ENCODE results near the gene COL13A1. TPM values are rescaled to one million over a fixed set of nuclear protein-coding genes. Genes with fewer than 3 reads are reported as not detected.

COL13A1 gene
- total and polyA plus RNA-seq, 2 experiments from 2014 or later: 5.2 to 8.6 TPM

DNA sequence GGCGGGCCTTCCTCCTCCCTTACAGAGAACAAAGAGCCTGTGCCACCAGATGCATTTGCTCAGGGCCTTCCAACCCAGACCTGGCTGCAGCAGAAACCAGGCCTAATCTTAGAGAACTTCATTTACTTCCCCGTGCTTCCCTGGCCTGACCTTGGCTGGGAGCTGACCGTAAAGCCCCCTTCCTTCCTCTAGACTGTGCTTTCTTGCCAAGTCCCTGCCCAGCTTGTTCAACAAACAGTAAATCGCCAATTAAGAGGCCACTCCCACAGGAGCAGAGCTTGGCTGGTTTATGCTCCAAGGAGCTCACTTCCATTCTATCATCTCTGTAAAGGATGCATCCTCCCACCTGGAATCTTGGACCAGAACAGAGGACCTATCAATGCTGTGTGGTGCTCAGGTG lies 110.9 kb downstream of the COL13A1 start:
- Histone ChIP-seq H3K4me2 (no peak overlapping the region), H3K9me2 (ENCODE audit: insufficient read depth) (peaks cover 5% of the 10 kb centered on the region; the same call in 1 of the 2 replicates), H3K4me3 (no peak overlapping the region), H4K20me1 (replicated peaks; ENCODE audit: insufficient read depth) (no peaks in the 10 kb centered on the region), H3K36me3 (ENCODE audit: insufficient read depth) (no peaks in the 10 kb centered on the region), H3K27me3 (ENCODE audit: insufficient read depth) (no peaks in the 10 kb centered on the region), H2AFZ (no peak overlapping the region), H3K27ac (ENCODE audit: low read depth) (no peak overlapping the region), H3K79me2 (replicated peaks; ENCODE audit: insufficient read depth) (no peaks in the 10 kb centered on the region), H3K4me1 (ENCODE audit: insufficient read depth) (no peaks in the 10 kb centered on the region; the same call in 1 of the 2 replicates), H3F3A (replicated peaks; ENCODE audit: low read depth) (no peaks in the 10 kb centered on the region)
- no peaks in the 10 kb centered on the region for H3K36me3 Mint-ChIP-seq (ENCODE audit: low read depth)
- TF ChIP-seq, protein P1, sequence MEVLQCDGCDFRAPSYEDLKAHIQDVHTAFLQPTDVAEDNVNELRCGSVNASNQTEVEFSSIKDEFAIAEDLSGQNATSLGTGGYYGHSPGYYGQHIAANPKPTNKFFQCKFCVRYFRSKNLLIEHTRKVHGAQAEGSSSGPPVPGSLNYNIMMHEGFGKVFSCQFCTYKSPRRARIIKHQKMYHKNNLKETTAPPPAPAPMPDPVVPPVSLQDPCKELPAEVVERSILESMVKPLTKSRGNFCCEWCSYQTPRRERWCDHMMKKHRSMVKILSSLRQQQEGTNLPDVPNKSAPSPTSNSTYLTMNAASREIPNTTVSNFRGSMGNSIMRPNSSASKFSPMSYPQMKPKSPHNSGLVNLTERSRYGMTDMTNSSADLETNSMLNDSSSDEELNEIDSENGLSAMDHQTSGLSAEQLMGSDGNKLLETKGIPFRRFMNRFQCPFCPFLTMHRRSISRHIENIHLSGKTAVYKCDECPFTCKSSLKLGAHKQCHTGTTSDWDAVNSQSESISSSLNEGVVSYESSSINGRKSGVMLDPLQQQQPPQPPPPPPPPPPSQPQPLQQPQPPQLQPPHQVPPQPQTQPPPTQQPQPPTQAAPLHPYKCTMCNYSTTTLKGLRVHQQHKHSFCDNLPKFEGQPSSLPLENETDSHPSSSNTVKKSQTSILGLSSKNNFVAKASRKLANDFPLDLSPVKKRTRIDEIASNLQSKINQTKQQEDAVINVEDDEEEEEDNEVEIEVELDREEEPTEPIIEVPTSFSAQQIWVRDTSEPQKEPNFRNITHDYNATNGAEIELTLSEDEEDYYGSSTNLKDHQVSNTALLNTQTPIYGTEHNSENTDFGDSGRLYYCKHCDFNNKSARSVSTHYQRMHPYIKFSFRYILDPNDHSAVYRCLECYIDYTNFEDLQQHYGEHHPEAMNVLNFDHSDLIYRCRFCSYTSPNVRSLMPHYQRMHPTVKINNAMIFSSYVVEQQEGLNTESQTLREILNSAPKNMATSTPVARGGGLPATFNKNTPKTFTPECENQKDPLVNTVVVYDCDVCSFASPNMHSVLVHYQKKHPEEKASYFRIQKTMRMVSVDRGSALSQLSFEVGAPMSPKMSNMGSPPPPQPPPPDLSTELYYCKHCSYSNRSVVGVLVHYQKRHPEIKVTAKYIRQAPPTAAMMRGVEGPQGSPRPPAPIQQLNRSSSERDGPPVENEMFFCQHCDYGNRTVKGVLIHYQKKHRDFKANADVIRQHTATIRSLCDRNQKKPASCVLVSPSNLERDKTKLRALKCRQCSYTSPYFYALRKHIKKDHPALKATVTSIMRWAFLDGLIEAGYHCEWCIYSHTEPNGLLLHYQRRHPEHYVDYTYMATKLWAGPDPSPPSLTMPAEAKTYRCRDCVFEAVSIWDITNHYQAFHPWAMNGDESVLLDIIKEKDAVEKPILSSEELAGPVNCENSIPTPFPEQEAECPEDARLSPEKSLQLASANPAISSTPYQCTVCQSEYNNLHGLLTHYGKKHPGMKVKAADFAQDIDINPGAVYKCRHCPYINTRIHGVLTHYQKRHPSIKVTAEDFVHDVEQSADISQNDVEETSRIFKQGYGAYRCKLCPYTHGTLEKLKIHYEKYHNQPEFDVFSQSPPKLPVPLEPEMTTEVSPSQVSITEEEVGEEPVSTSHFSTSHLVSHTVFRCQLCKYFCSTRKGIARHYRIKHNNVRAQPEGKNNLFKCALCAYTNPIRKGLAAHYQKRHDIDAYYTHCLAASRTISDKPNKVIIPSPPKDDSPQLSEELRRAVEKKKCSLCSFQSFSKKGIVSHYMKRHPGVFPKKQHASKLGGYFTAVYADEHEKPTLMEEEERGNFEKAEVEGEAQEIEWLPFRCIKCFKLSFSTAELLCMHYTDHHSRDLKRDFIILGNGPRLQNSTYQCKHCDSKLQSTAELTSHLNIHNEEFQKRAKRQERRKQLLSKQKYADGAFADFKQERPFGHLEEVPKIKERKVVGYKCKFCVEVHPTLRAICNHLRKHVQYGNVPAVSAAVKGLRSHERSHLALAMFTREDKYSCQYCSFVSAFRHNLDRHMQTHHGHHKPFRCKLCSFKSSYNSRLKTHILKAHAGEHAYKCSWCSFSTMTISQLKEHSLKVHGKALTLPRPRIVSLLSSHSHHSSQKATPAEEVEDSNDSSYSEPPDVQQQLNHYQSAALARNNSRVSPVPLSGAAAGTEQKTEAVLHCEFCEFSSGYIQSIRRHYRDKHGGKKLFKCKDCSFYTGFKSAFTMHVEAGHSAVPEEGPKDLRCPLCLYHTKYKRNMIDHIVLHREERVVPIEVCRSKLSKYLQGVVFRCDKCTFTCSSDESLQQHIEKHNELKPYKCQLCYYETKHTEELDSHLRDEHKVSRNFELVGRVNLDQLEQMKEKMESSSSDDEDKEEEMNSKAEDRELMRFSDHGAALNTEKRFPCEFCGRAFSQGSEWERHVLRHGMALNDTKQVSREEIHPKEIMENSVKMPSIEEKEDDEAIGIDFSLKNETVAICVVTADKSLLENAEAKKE (CRISPR knock-in tag; IDR thresholded peaks at IDR 0.05): no peak
- no peak for TF ChIP-seq EZH2 (IDR thresholded peaks at IDR 0.05; ENCODE audit: low read depth, unreplicated experiment)
- TF ChIP-seq NANOG (IDR thresholded peaks at IDR 0.05; ENCODE audit: borderline replicate concordance): no peak
- TF ChIP-seq CREB1 (CRISPR knock-in tag; IDR thresholded peaks at IDR 0.05; ENCODE audit: low read depth): no peak
- TF ChIP-seq REST (IDR thresholded peaks at IDR 0.05; ENCODE audit: unreplicated experiment): no peak
- no peak for TF ChIP-seq STAT1 (IDR thresholded peaks at IDR 0.05; ENCODE audit: unreplicated experiment)
- no peak overlapping the region for H3K27ac Mint-ChIP-seq
- H3K4me1 Mint-ChIP-seq: peaks cover 24% of the 10 kb centered on the region
- peaks cover 18% of the 10 kb centered on the region for H3K27me3 Mint-ChIP-seq (ENCODE audit: insufficient read depth, low read depth, poor library complexity)
- H3K4me3 Mint-ChIP-seq: no peak overlapping the region
- no peak for ATAC-seq
- no peaks in the 10 kb centered on the region for H3K9me3 Mint-ChIP-seq
- DNase-seq (ENCODE audit: low spot score): no peak
